PFSK-1 (cell line): ENCODE data around the gene ELF2.

Experiments
- POLR2AphosphoS5 ChIP-seq: IDR thresholded peaks from 2 replicates; pipeline ENCODE4 v1.6.1; 2012; ENCODE audit warnings: low read depth, mild to moderate bottlenecking, control low read depth, low read length, moderate library complexity
- TF ChIP-seq, protein P1 (sequence below), 2 experiments: IDR thresholded peaks; 2 replicates each; pipeline versions ENCODE4 v1.6.1 to v1.8.0; 2011 to 2012; ENCODE audit warnings: low read depth in 2 of 2, low read length in 2 of 2, control low read depth in 1 of 2, inconsistent platforms in 1 of 2, mild to moderate bottlenecking in 1 of 2, moderate library complexity in 1 of 2; ENCODE audit not compliant: insufficient read depth in 1 of 2

DNA sequence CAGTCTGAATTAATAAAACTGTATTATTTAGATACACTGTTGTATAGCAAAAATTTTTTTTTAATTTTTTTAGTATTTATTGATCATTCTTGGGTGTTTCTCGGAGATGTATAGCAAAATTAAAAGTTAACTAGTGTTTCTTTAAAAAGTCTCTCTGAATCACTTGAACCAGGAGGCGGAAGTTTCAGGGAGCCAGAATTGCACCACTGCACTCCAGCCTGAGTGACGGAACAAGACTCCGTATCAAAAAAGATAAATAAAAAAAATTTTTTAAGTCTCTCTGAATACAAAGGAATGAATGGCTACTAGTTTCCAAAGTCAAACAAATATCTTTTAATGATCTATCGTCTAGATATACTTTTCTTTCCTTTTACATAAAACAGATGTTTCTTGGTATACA, 64.4 kb downstream of the ELF2 start:
- TF ChIP-seq POLR2AphosphoS5: no peak
- TF ChIP-seq, protein P1, sequence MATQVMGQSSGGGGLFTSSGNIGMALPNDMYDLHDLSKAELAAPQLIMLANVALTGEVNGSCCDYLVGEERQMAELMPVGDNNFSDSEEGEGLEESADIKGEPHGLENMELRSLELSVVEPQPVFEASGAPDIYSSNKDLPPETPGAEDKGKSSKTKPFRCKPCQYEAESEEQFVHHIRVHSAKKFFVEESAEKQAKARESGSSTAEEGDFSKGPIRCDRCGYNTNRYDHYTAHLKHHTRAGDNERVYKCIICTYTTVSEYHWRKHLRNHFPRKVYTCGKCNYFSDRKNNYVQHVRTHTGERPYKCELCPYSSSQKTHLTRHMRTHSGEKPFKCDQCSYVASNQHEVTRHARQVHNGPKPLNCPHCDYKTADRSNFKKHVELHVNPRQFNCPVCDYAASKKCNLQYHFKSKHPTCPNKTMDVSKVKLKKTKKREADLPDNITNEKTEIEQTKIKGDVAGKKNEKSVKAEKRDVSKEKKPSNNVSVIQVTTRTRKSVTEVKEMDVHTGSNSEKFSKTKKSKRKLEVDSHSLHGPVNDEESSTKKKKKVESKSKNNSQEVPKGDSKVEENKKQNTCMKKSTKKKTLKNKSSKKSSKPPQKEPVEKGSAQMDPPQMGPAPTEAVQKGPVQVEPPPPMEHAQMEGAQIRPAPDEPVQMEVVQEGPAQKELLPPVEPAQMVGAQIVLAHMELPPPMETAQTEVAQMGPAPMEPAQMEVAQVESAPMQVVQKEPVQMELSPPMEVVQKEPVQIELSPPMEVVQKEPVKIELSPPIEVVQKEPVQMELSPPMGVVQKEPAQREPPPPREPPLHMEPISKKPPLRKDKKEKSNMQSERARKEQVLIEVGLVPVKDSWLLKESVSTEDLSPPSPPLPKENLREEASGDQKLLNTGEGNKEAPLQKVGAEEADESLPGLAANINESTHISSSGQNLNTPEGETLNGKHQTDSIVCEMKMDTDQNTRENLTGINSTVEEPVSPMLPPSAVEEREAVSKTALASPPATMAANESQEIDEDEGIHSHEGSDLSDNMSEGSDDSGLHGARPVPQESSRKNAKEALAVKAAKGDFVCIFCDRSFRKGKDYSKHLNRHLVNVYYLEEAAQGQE (IDR thresholded peaks at IDR 0.05; ENCODE audit: insufficient read depth in 1 of 2, low read depth in 2 of 2, low read length in 2 of 2): no peak
